ENCODE measurements around the gene RARRES2. TPM values are rescaled to one million over a fixed set of nuclear protein-coding genes. Genes with fewer than 3 reads are reported as not detected.

RARRES2 gene
- polyA plus RNA-seq, 2 of the 4 experiments (the other 2 are of a cell fraction) = not detected

DNA sequence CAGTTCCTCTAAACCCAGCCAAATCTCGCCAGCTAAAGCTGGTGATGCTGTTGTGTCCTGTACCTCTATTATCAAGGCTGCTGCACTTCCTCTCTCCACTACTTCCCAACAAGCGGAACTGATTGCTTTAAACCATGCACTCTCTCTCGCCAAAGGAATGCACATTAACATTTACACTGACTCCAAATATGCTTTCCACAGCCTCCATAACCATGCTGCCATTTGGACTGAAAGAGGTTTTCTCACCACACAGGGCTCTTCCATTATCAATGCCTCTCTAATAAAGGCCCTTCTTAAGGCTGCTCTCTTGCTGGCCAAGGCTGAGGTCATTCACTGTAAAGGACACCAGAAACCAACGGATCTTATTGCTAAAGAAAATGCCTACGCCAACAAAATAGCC lies 29.7 kb downstream of the RARRES2 start:
- CTCF ChIA-PET = no interaction called here
- FAIRE-seq (no peak), ATAC-seq (no peak), DNase-seq (ENCODE audit: low read depth in 1 of 2, low spot score in 1 of 2) (no peak)
- H3K9me3 ChIP-seq = no peaks in the 10 kb centered on the region
- WGBS (ENCODE audit: missing lambda C conversion rate) = 59% methylated on average over 5 of the region's 5 CpGs
- H3K27ac ChIP-seq = no peak overlapping the region
- H3K4me3 ChIP-seq = no peak overlapping the region
- POLR2A ChIA-PET = no interaction called here
- no peaks in the 10 kb centered on the region for H3K4me1 ChIP-seq
- no peak overlapping the region for H3K4me2 ChIP-seq
- TF ChIP-seq, protein P1, sequence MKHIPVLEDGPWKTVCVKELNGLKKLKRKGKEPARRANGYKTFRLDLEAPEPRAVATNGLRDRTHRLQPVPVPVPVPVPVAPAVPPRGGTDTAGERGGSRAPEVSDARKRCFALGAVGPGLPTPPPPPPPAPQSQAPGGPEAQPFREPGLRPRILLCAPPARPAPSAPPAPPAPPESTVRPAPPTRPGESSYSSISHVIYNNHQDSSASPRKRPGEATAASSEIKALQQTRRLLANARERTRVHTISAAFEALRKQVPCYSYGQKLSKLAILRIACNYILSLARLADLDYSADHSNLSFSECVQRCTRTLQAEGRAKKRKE (CRISPR knock-in tag; IDR thresholded peaks at IDR 0.05; ENCODE audit: low read depth) = no peak
- no peak for TF ChIP-seq RARB (CRISPR knock-in tag; IDR thresholded peaks at IDR 0.05)
- TF ChIP-seq CBX8 (IDR thresholded peaks at IDR 0.05) = no peak
- TF ChIP-seq ZNF302 (CRISPR knock-in tag; IDR thresholded peaks at IDR 0.05) = no peak
- no peak for TF ChIP-seq RAD21 (conservative IDR thresholded peaks at IDR 0.05 in 1 of 2, IDR thresholded peaks at IDR 0.05 in 1 of 2)
- no peak for TF ChIP-seq POLR2A (IDR thresholded peaks at IDR 0.05; ENCODE audit: low read length)
- TF ChIP-seq RCOR1 (IDR thresholded peaks at IDR 0.05; ENCODE audit: low read depth, low read length) = no peak
- TF ChIP-seq, protein P2, sequence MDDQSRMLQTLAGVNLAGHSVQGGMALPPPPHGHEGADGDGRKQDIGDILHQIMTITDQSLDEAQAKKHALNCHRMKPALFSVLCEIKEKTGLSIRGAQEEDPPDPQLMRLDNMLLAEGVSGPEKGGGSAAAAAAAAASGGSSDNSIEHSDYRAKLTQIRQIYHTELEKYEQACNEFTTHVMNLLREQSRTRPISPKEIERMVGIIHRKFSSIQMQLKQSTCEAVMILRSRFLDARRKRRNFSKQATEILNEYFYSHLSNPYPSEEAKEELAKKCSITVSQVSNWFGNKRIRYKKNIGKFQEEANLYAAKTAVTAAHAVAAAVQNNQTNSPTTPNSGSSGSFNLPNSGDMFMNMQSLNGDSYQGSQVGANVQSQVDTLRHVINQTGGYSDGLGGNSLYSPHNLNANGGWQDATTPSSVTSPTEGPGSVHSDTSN (IDR thresholded peaks at IDR 0.05) = no peak
- TF ChIP-seq NPAS2 (CRISPR knock-in tag; IDR thresholded peaks at IDR 0.05; ENCODE audit: borderline replicate concordance) = no peak
- no peak for TF ChIP-seq NFE2L2 (conservative IDR thresholded peaks at IDR 0.05; ENCODE audit: low read length)
- no peak for TF ChIP-seq MYC (IDR thresholded peaks at IDR 0.05; ENCODE audit: borderline replicate concordance, low read length)
- TF ChIP-seq, protein P3, sequence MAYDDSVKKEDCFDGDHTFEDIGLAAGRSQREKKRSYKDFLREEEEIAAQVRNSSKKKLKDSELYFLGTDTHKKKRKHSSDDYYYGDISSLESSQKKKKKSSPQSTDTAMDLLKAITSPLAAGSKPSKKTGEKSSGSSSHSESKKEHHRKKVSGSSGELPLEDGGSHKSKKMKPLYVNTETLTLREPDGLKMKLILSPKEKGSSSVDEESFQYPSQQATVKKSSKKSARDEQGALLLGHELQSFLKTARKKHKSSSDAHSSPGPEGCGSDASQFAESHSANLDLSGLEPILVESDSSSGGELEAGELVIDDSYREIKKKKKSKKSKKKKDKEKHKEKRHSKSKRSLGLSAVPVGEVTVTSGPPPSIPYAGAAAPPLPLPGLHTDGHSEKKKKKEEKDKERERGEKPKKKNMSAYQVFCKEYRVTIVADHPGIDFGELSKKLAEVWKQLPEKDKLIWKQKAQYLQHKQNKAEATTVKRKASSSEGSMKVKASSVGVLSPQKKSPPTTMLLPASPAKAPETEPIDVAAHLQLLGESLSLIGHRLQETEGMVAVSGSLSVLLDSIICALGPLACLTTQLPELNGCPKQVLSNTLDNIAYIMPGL (CRISPR knock-in tag; IDR thresholded peaks at IDR 0.05; ENCODE audit: borderline replicate concordance) = no peak

DNA sequence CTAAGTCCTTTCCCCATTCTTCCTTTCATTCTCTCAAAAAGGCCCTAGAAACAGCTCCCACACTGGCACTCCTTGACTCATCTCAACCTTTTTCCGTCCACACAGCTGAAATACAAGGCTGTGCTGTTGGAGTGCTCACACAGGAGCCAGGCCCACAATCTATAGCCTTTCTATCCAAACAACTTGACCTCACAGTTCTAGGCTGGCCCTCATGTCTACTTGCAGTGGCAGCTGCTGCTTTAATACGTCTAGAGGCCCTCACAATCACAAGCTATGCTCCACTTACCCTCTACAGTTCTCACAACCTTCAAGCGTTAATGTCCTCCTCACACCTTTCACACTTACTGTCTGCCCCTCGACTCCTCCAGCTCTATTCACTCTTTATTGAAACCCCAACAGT lies 30.3 kb downstream of the RARRES2 start:
- H3K4me3 ChIP-seq = no peak overlapping the region
- H3K27ac ChIP-seq = no peak overlapping the region
- no peak for ATAC-seq
- 56% methylated on average over 4 of the region's 4 CpGs for WGBS (ENCODE audit: missing lambda C conversion rate)
- no peak for FAIRE-seq
- H3K4me1 ChIP-seq = no peaks in the 10 kb centered on the region
- no peak overlapping the region for H3K4me2 ChIP-seq
- DNase-seq (ENCODE audit: low read depth in 1 of 2, low spot score in 1 of 2) = no peak
- ChIA-PET POLR2A (no interaction called here), CTCF (no interaction called here)
- TF ChIP-seq CEBPB (IDR thresholded peaks at IDR 0.05) = no peak
- no peak for TF ChIP-seq ESRRA (IDR thresholded peaks at IDR 0.05; ENCODE audit: borderline replicate concordance, low read length)
- TF ChIP-seq, protein P4, sequence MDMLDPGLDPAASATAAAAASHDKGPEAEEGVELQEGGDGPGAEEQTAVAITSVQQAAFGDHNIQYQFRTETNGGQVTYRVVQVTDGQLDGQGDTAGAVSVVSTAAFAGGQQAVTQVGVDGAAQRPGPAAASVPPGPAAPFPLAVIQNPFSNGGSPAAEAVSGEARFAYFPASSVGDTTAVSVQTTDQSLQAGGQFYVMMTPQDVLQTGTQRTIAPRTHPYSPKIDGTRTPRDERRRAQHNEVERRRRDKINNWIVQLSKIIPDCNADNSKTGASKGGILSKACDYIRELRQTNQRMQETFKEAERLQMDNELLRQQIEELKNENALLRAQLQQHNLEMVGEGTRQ (IDR thresholded peaks at IDR 0.05) = no peak
- no peak for TF ChIP-seq ZNF302 (CRISPR knock-in tag; IDR thresholded peaks at IDR 0.05)
- TF ChIP-seq, protein P5, sequence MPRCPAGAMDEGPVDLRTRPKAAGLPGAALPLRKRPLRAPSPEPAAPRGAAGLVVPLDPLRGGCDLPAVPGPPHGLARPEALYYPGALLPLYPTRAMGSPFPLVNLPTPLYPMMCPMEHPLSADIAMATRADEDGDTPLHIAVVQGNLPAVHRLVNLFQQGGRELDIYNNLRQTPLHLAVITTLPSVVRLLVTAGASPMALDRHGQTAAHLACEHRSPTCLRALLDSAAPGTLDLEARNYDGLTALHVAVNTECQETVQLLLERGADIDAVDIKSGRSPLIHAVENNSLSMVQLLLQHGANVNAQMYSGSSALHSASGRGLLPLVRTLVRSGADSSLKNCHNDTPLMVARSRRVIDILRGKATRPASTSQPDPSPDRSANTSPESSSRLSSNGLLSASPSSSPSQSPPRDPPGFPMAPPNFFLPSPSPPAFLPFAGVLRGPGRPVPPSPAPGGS (IDR thresholded peaks at IDR 0.05) = no peak
- TF ChIP-seq HOXB13 (CRISPR knock-in tag; IDR thresholded peaks at IDR 0.05; ENCODE audit: low read depth) = no peak
- TF ChIP-seq MAFK (IDR thresholded peaks at IDR 0.05; ENCODE audit: partially characterized antibody) = no peak
- TF ChIP-seq, protein P6, sequence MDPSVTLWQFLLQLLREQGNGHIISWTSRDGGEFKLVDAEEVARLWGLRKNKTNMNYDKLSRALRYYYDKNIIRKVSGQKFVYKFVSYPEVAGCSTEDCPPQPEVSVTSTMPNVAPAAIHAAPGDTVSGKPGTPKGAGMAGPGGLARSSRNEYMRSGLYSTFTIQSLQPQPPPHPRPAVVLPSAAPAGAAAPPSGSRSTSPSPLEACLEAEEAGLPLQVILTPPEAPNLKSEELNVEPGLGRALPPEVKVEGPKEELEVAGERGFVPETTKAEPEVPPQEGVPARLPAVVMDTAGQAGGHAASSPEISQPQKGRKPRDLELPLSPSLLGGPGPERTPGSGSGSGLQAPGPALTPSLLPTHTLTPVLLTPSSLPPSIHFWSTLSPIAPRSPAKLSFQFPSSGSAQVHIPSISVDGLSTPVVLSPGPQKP (IDR thresholded peaks at IDR 0.05; ENCODE audit: low read depth, low read length) = no peak
- TF ChIP-seq NFE2L2 (conservative IDR thresholded peaks at IDR 0.05; ENCODE audit: low read length) = no peak
- TF ChIP-seq HOXB5 (CRISPR knock-in tag; IDR thresholded peaks at IDR 0.05) = no peak
- TF ChIP-seq MYC (IDR thresholded peaks at IDR 0.05; ENCODE audit: borderline replicate concordance, low read length) = no peak
- TF ChIP-seq BHLHE40 (IDR thresholded peaks at IDR 0.05; ENCODE audit: low read depth, low read length) = no peak
- no peak for TF ChIP-seq POLR2A (IDR thresholded peaks at IDR 0.05; ENCODE audit: low read length)
- no peak for TF ChIP-seq CBX8 (IDR thresholded peaks at IDR 0.05)
- TF ChIP-seq, protein P3 (CRISPR knock-in tag; IDR thresholded peaks at IDR 0.05; ENCODE audit: borderline replicate concordance) = no peak
- no peak for TF ChIP-seq JUN (IDR thresholded peaks at IDR 0.05)
- TF ChIP-seq EHF (CRISPR knock-in tag; IDR thresholded peaks at IDR 0.05) = no peak
- TF ChIP-seq ZFP36 (IDR thresholded peaks at IDR 0.05; ENCODE audit: borderline replicate concordance, partially characterized antibody) = no peak
- no peak for TF ChIP-seq KDM5A (IDR thresholded peaks at IDR 0.05)
- no peaks in the 10 kb centered on the region for H3K9me3 ChIP-seq

Measured in A549 (cell line).